GM18517 (cell line): ENCODE measurements around the gene TWNK.
"Not testable (repeated sequence)": the region's sequence is repeated elsewhere in the genome, so short reads cannot be mapped to it uniquely, and the experiment has no call there.

Experiments
- ATAC-seq: cut with Tn5 transposase; IDR thresholded peaks from one replicate; pipeline ENCODE4 v1.9.1; 2021; ENCODE audit warnings: mild to moderate bottlenecking, moderate library complexity; ENCODE audit not compliant: unreplicated experiment

Gene TWNK

GRCh38 chr10:101029520-101030295 lies 42.4 kb downstream of the TWNK start:
- ATAC-seq, result no peak

GRCh38 chr10:101030496-101031127 lies 43.3 kb downstream of the TWNK start:
- no peak for ATAC-seq

- ATAC-seq, result peak; percentile 81
Measured at GRCh38 chr10:101031128-101031795, 43.9 kb downstream of the TWNK start, which contains the start of the genes PDZD7 and SFXN3. PDZD7 (minus strand) TSS chr10:101031129; CDS start chr10:101030219, 910 bp downstream. SFXN3 (plus strand) TSS chr10:101031234; CDS start chr10:101034695, 3,461 bp downstream.

GRCh38 chr10:101031796-101032636 lies 44.7 kb downstream of the TWNK start:
- ATAC-seq, result no peak

GRCh38 chr10:101032637-101033224 lies 45.4 kb downstream of the TWNK start:
- ATAC-seq, result no peak

GRCh38 chr10:101033276-101033675 lies 45.9 kb downstream of the TWNK start:
- ATAC-seq, result no peak

- ATAC-seq, result not testable (repeated sequence)
Measured at GRCh38 chr10:101034404-101034803, 47.1 kb downstream of the TWNK start.

- ATAC-seq, result no peak
Measured at GRCh38 chr10:101035314-101035713, 48.0 kb downstream of the TWNK start.

GRCh38 chr10:101035916-101036702 lies 48.8 kb downstream of the TWNK start:
- ATAC-seq, result no peak

GRCh38 chr10:101036726-101037125 lies 49.4 kb downstream of the TWNK start:
- no peak for ATAC-seq

GRCh38 chr10:101038484-101038883 lies 51.1 kb downstream of the TWNK start:
- ATAC-seq, result no peak

- no peak for ATAC-seq
Measured at GRCh38 chr10:101040061-101040460, 52.7 kb downstream of the TWNK start.

GRCh38 chr10:101040851-101041250 lies 53.5 kb downstream of the TWNK start:
- no peak for ATAC-seq

- ATAC-seq, result peak; percentile 50
Measured at GRCh38 chr10:101041252-101041761, 54.0 kb downstream of the TWNK start.

GRCh38 chr10:101042118-101042517 lies 54.8 kb downstream of the TWNK start:
- no peak for ATAC-seq

- peak; percentile 92 for ATAC-seq
Measured at GRCh38 chr10:101042667-101043362, 55.5 kb downstream of the TWNK start.

GRCh38 chr10:101043363-101043707 lies 56.0 kb downstream of the TWNK start:
- no peak for ATAC-seq
